Fibroblast of mammary gland (primary cell): ENCODE measurements around the gene F10.

Experiments used
- DNase-seq: peaks from one replicate; pipeline ENCODE4 v3.0.0-alpha.2; 2010; ENCODE audit warnings: low read depth
- H3K4me3 ChIP-seq: 2 replicates; pipeline ENCODE4 v1.5.1; 2011; ENCODE audit warnings: low read depth, mild to moderate bottlenecking, low read length, moderate library complexity; ENCODE audit not compliant: control insufficient read depth
- TF ChIP-seq, protein P1 (sequence below): conservative IDR thresholded peaks from 2 replicates; pipeline ENCODE4 v1.5.1; 2011; ENCODE audit warnings: low read depth, low read length, inconsistent platforms; ENCODE audit not compliant: control insufficient read depth, insufficient read depth

The F10 gene

GRCh38 chr13:113141601-113141970, 19.0 kb downstream of the F10 start:
- TF ChIP-seq, protein P1, sequence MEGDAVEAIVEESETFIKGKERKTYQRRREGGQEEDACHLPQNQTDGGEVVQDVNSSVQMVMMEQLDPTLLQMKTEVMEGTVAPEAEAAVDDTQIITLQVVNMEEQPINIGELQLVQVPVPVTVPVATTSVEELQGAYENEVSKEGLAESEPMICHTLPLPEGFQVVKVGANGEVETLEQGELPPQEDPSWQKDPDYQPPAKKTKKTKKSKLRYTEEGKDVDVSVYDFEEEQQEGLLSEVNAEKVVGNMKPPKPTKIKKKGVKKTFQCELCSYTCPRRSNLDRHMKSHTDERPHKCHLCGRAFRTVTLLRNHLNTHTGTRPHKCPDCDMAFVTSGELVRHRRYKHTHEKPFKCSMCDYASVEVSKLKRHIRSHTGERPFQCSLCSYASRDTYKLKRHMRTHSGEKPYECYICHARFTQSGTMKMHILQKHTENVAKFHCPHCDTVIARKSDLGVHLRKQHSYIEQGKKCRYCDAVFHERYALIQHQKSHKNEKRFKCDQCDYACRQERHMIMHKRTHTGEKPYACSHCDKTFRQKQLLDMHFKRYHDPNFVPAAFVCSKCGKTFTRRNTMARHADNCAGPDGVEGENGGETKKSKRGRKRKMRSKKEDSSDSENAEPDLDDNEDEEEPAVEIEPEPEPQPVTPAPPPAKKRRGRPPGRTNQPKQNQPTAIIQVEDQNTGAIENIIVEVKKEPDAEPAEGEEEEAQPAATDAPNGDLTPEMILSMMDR, result no peak
- no peak overlapping the region for H3K4me3 ChIP-seq
- no peak for DNase-seq

DNA sequence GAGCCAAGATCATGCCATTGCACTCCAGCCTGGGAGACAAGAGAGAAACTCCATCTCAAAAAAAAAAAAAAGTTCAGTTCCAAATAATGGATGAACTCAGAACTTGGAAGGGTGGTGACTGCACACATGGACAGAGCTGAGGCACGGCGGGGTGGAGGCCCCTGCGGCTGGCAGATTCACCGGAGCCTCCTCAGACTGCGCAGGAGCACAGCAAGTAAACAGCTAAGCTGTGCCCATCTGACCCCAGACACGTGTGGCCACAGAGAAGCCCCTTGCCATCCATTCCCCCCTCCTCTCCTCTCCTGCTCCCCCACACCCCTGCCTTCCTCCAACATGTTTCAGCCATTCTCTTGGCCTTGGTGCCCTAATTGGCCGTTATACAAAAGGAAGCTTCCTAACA, 20.3 kb downstream of the F10 start:
- H3K4me3 ChIP-seq, result no peak overlapping the region
- TF ChIP-seq, protein P1, result no peak
- DNase-seq, result no peak

- DNase-seq, result no peak
- TF ChIP-seq, protein P1, result no peak
- H3K4me3 ChIP-seq, result no peak overlapping the region
Measured at GRCh38 chr13:113143466-113144254, 21.1 kb downstream of the F10 start.

- H3K4me3 ChIP-seq, result no peak overlapping the region
- TF ChIP-seq, protein P1, result no peak
- no peak for DNase-seq
Measured at GRCh38 chr13:113144255-113144629, 21.6 kb downstream of the F10 start.

GRCh38 chr13:113145496-113145895, 22.9 kb downstream of the F10 start:
- no peak for DNase-seq
- TF ChIP-seq, protein P1, result no peak
- H3K4me3 ChIP-seq, result no peak overlapping the region

DNA sequence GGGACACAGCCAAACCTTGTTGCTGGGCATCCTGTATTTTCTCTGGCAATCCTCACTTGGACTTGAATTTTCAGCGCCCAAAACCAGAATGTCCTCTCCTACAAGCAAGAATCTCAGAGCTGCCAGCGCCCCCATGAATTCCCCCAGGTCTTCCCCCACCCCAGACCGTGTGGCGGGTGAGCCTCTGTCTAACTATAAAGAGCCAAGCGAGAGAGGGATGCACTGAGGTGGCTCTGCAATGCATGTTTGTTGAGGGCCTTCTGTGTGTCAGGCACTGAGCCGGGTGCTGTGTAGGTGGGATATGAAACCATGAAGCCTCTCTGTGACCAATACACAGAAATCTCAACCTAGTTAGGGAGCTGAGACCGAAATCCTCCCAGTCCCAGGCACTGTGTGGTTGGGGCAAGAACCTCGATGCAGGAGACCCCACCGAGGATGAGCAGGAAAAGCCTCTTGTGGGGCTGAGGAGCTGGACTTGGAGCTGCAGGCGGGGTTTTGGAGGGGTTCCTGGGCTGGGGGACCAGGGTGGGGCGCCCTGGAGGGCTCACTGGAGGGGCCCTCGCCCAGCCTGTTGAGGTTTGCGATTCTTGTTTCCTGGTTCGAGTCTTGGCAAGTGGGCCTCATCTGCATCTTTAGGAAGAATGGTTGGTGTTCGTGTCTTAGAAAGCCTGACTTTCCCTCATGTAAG, 23.5 kb downstream of the F10 start:
- no peak overlapping the region for H3K4me3 ChIP-seq
- TF ChIP-seq, protein P1, result no peak
- DNase-seq, result no peak
